H9 (cell line): Measurements from ENCODE around the gene TMEM117. TPM values are rescaled to one million over a fixed set of nuclear protein-coding genes. Genes with fewer than 3 reads are reported as not detected.

ENCODE experiments used
- DNase-seq: peaks from one replicate; pipeline ENCODE4 v3.0.0-alpha.2; 2017
- H2AFZ ChIP-seq: one replicate; pipeline ENCODE4 v1.6.1; 2013; ENCODE audit warnings: mild to moderate bottlenecking, low read length, control low read depth, moderate library complexity
- H2AK5ac ChIP-seq: 2 replicates; pipeline ENCODE4 v1.6.1; 2013; ENCODE audit warnings: low read length, control low read depth, mixed read lengths; ENCODE audit not compliant: insufficient read length
- H2BK120ac ChIP-seq: one replicate; pipeline ENCODE4 v1.6.1; 2013; ENCODE audit warnings: low read depth, mild to moderate bottlenecking, low read length, control low read depth, inconsistent platforms; ENCODE audit not compliant: poor library complexity, severe bottlenecking
- H2BK12ac ChIP-seq: 2 replicates; pipeline ENCODE4 v1.6.1; 2013; ENCODE audit warnings: low read length, control low read depth, mixed read lengths, low read depth; ENCODE audit not compliant: insufficient read length
- H2BK15ac ChIP-seq: 2 replicates; pipeline ENCODE4 v1.6.1; 2013; ENCODE audit warnings: low read depth, low read length, control low read depth
- H2BK20ac ChIP-seq: one replicate; pipeline ENCODE4 v1.6.1; 2013; ENCODE audit warnings: low read depth, mild to moderate bottlenecking, low read length, control low read depth, inconsistent platforms; ENCODE audit not compliant: poor library complexity, severe bottlenecking
- H2BK5ac ChIP-seq: 2 replicates; pipeline ENCODE4 v1.6.1; 2013; ENCODE audit warnings: low read length, control low read depth, mixed read lengths; ENCODE audit not compliant: insufficient read length
- H3K14ac ChIP-seq: 2 replicates; pipeline ENCODE4 v1.6.1; 2013; ENCODE audit warnings: low read length, control low read depth; ENCODE audit not compliant: insufficient read depth
- H3K18ac ChIP-seq: 2 replicates; pipeline ENCODE4 v1.6.1; 2013; ENCODE audit warnings: low read depth, mild to moderate bottlenecking, mixed read lengths, low read length, control low read depth; ENCODE audit not compliant: insufficient read length
- H3K23ac ChIP-seq: 2 replicates; pipeline ENCODE4 v1.6.1; 2013; ENCODE audit warnings: low read length, control low read depth, mixed read lengths, low read depth; ENCODE audit not compliant: insufficient read length
- H3K23me2 ChIP-seq: 2 replicates; pipeline ENCODE4 v1.6.1; 2013; ENCODE audit warnings: low read depth, mild to moderate bottlenecking, mixed read lengths, low read length, control low read depth; ENCODE audit not compliant: insufficient read length, poor library complexity, severe bottlenecking
- H3K27ac ChIP-seq: 2 replicates; pipeline ENCODE4 v1.5.1; 2013; ENCODE audit warnings: low read length, control low read depth, mixed read lengths, low read depth; ENCODE audit not compliant: insufficient read length
- H3K27me3 ChIP-seq: 2 replicates; pipeline ENCODE4 v1.6.1; 2013; ENCODE audit warnings: low read length, control low read depth, inconsistent platforms; ENCODE audit not compliant: insufficient read depth
- H3K4ac ChIP-seq: 2 replicates; pipeline ENCODE4 v1.6.1; 2013; ENCODE audit warnings: low read depth, mild to moderate bottlenecking, control low read depth, inconsistent platforms, low read length, moderate library complexity
- H3K4me1 ChIP-seq: 2 replicates; pipeline ENCODE4 v1.6.1; 2013; ENCODE audit warnings: low read length, control low read depth, inconsistent platforms; ENCODE audit not compliant: insufficient read depth
- H3K4me2 ChIP-seq: 2 replicates; pipeline ENCODE4 v1.6.1; 2013; ENCODE audit warnings: low read length, control low read depth, mixed read lengths; ENCODE audit not compliant: insufficient read length, insufficient read depth
- H3K56ac ChIP-seq: 2 replicates; pipeline ENCODE4 v1.6.1; 2013; ENCODE audit warnings: low read depth, mild to moderate bottlenecking, mixed read lengths, low read length, control low read depth; ENCODE audit not compliant: insufficient read length
- H3K79me1 ChIP-seq: 2 replicates; pipeline ENCODE4 v1.6.1; 2013; ENCODE audit warnings: low read depth, mild to moderate bottlenecking, moderate library complexity, low read length, control low read depth, inconsistent platforms; ENCODE audit not compliant: insufficient read depth, poor library complexity, severe bottlenecking
- H3K79me2 ChIP-seq: 2 replicates; pipeline ENCODE4 v1.6.1; 2013; ENCODE audit warnings: low read length, control low read depth, inconsistent platforms; ENCODE audit not compliant: insufficient read depth
- H3K9ac ChIP-seq: 2 replicates; pipeline ENCODE4 v1.6.1; 2013; ENCODE audit warnings: low read length, control low read depth, mixed read lengths; ENCODE audit not compliant: insufficient read length; ENCODE audit errors: extremely low read depth
- H3K9me3 ChIP-seq: one replicate; pipeline ENCODE4 v1.6.1; 2013; ENCODE audit warnings: low read depth, low read length, inconsistent platforms; ENCODE audit not compliant: control insufficient read depth
- H3T11ph ChIP-seq: one replicate; pipeline ENCODE4 v1.6.1; 2013; ENCODE audit warnings: mild to moderate bottlenecking, low read length, control low read depth, inconsistent platforms
- H4K20me1 ChIP-seq: one replicate; pipeline ENCODE4 v1.6.1; 2013; ENCODE audit not compliant: control insufficient read depth, insufficient read length, insufficient read depth
- H4K5ac ChIP-seq: 2 replicates; pipeline ENCODE4 v1.6.1; 2013; ENCODE audit warnings: low read depth, mild to moderate bottlenecking, mixed read lengths, low read length, control low read depth; ENCODE audit not compliant: insufficient read length
- H4K8ac ChIP-seq: replicated peaks from 2 replicates; pipeline ENCODE4 v1.6.1; 2013; ENCODE audit warnings: low read length, control low read depth, mixed read lengths, low read depth; ENCODE audit not compliant: insufficient read length
- H4K91ac ChIP-seq: 2 replicates; pipeline ENCODE4 v1.6.1; 2013; ENCODE audit warnings: low read depth, mild to moderate bottlenecking, moderate library complexity, mixed read lengths, low read length, control low read depth; ENCODE audit not compliant: insufficient read length
- H3K27ac Mint-ChIP-seq, 3 experiments: 2 replicates in 2 of 3; 3 replicates in 1 of 3; pipeline ENCODE4 v1.8.0; 2020 to 2021; ENCODE audit warnings: mixed read lengths in 3 of 3, mild to moderate bottlenecking in 1 of 3, moderate library complexity in 1 of 3
- H3K27me3 Mint-ChIP-seq: 2 replicates; pipeline ENCODE4 v1.8.0; 2021; ENCODE audit warnings: low read depth, mild to moderate bottlenecking, moderate library complexity, mixed read lengths
- H3K36me3 Mint-ChIP-seq, 3 experiments: 2 replicates in 2 of 3; 3 replicates in 1 of 3; pipeline ENCODE4 v1.8.0; 2020 to 2021; ENCODE audit warnings: low read depth in 3 of 3, mixed read lengths in 3 of 3; ENCODE audit not compliant: insufficient read depth in 1 of 3
- H3K4me1 Mint-ChIP-seq, 2 experiments: 2 replicates each; pipeline ENCODE4 v1.8.0; 2020; ENCODE audit warnings: mixed read lengths in 2 of 2
- H3K4me3 Mint-ChIP-seq, 2 experiments: 2 replicates in 1 of 2; 3 replicates in 1 of 2; pipeline ENCODE4 v1.8.0; 2020 to 2021; ENCODE audit warnings: mild to moderate bottlenecking in 2 of 2, mixed read lengths in 2 of 2, moderate library complexity in 1 of 2
- H3K9me3 Mint-ChIP-seq, 2 experiments: 2 replicates in 1 of 2; 3 replicates in 1 of 2; pipeline ENCODE4 v1.8.0; 2020; ENCODE audit warnings: mild to moderate bottlenecking in 2 of 2, mixed read lengths in 2 of 2, moderate library complexity in 1 of 2
- WGBS: extraction: QIAGEN DNeasy Blood & Tissue Kit; methylation state at CpG from one replicate; pipeline ENCODE4 v1.1.7; 2013; ENCODE audit warnings: missing lambda C conversion rate, low lambda C conversion rate, mixed read lengths; ENCODE audit not compliant: insufficient read length; ENCODE audit errors: extremely low coverage; 5-methylcytosine and 5-hydroxymethylcytosine counted together
- total RNA-seq: library from RNA; stranded (reverse); gene quantifications from 2 replicates; pipeline ENCODE4 v1.2.1, GENCODE V29; 2021
- TF ChIP-seq, protein P1 (sequence below): fragments of 200-600 bp; sonication (generic); conservative IDR thresholded peaks from 3 replicates; pipeline ENCODE4 v1.8.0; 2021; ENCODE audit warnings: antibody characterized with exemption, mild to moderate bottlenecking

Gene TMEM117
- total RNA-seq, 1 experiment from 2014 or later = 1.7 TPM

- TF ChIP-seq, protein P1, sequence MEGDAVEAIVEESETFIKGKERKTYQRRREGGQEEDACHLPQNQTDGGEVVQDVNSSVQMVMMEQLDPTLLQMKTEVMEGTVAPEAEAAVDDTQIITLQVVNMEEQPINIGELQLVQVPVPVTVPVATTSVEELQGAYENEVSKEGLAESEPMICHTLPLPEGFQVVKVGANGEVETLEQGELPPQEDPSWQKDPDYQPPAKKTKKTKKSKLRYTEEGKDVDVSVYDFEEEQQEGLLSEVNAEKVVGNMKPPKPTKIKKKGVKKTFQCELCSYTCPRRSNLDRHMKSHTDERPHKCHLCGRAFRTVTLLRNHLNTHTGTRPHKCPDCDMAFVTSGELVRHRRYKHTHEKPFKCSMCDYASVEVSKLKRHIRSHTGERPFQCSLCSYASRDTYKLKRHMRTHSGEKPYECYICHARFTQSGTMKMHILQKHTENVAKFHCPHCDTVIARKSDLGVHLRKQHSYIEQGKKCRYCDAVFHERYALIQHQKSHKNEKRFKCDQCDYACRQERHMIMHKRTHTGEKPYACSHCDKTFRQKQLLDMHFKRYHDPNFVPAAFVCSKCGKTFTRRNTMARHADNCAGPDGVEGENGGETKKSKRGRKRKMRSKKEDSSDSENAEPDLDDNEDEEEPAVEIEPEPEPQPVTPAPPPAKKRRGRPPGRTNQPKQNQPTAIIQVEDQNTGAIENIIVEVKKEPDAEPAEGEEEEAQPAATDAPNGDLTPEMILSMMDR = no peak
These were observed 554.0 kb downstream of the TMEM117 start for GRCh38 chr12:44389896-44390295.

More at GRCh38 chr12:44389896-44390295, 554.0 kb downstream of the TMEM117 start:
- no peaks in the 10 kb centered on the region for H3K9me3 ChIP-seq
- DNase-seq = no peak
- no peak overlapping the region for H4K91ac ChIP-seq
- H3K4me1 Mint-ChIP-seq = peaks cover 3 to 12% of the 10 kb centered on the region in 2 experiments; a peak in 3 of 4 replicates
- no peaks in the 10 kb centered on the region for H3K4me1 ChIP-seq
- H3K27ac Mint-ChIP-seq = no peak overlapping the region
- H3K79me2 ChIP-seq = no peaks in the 10 kb centered on the region
- H3K14ac ChIP-seq = no peak overlapping the region
- H4K5ac ChIP-seq = no peak overlapping the region
- H3K23me2 ChIP-seq = no peaks in the 10 kb centered on the region
- WGBS = no CpG with 5 or more reads among the region's 1 CpG
- H2BK12ac ChIP-seq = no peak overlapping the region
- H3K27me3 Mint-ChIP-seq = no peaks in the 10 kb centered on the region
- H3K27ac ChIP-seq = no peak overlapping the region
- H3K9me3 Mint-ChIP-seq = no peaks in the 10 kb centered on the region
- no peak overlapping the region for H3K23ac ChIP-seq
- no peak overlapping the region for H3K18ac ChIP-seq
- no peak overlapping the region for H3K4me2 ChIP-seq
- H3K9ac ChIP-seq = no peak overlapping the region
- no peak overlapping the region for H2BK120ac ChIP-seq
- H3K4ac ChIP-seq = no peak overlapping the region
- no peak overlapping the region for H2BK5ac ChIP-seq
- no peak overlapping the region for H3K4me3 Mint-ChIP-seq
- H2AK5ac ChIP-seq = no peak overlapping the region
- H2BK20ac ChIP-seq = no peak overlapping the region
- no peaks in the 10 kb centered on the region for H3K36me3 Mint-ChIP-seq
- H3T11ph ChIP-seq = no peak overlapping the region
- H3K79me1 ChIP-seq = no peaks in the 10 kb centered on the region
- H4K8ac ChIP-seq = no peak overlapping the region
- no peaks in the 10 kb centered on the region for H3K27me3 ChIP-seq
- H3K56ac ChIP-seq = no peak overlapping the region
- no peaks in the 10 kb centered on the region for H4K20me1 ChIP-seq
- no peak overlapping the region for H2AFZ ChIP-seq
- no peak overlapping the region for H2BK15ac ChIP-seq
